Ishikawa (cell line): ENCODE data around the gene TGM5.
A peak's percentile ranks its signal among the peaks of the same experiment; 100 is the strongest.

Source experiments
- CEBPB ChIP-seq: IDR thresholded peaks from 2 replicates; pipeline ENCODE4 v1.6.1; 2012
- CREB1 ChIP-seq: IDR thresholded peaks from 2 replicates; pipeline ENCODE4 v1.6.1; 2012; ENCODE audit warnings: low read depth
- EGR1 ChIP-seq: IDR thresholded peaks from 2 replicates; pipeline ENCODE4 v1.6.1; 2012
- EP300 ChIP-seq: IDR thresholded peaks from 2 replicates; pipeline ENCODE4 v1.6.1; 2012; ENCODE audit warnings: borderline replicate concordance
- FOXM1 ChIP-seq: IDR thresholded peaks from 2 replicates; pipeline ENCODE4 v1.6.1; 2012; ENCODE audit warnings: low read depth, borderline replicate concordance
- NFIC ChIP-seq: IDR thresholded peaks from 2 replicates; pipeline ENCODE4 v1.6.1; 2012
- RAD21 ChIP-seq: IDR thresholded peaks from 2 replicates; pipeline ENCODE4 v1.6.1; 2012; ENCODE audit warnings: low read depth
- TAF1 ChIP-seq: IDR thresholded peaks from 2 replicates; pipeline ENCODE4 v1.6.1; 2012; ENCODE audit warnings: low read depth, mild to moderate bottlenecking
- TCF12 ChIP-seq: IDR thresholded peaks from 2 replicates; pipeline ENCODE4 v1.6.1; 2012; ENCODE audit warnings: low read depth
- TEAD4 ChIP-seq: IDR thresholded peaks from 2 replicates; pipeline ENCODE4 v1.6.1; 2012
- USF1 ChIP-seq: IDR thresholded peaks from 2 replicates; pipeline ENCODE4 v1.6.1; 2012
- YY1 ChIP-seq: IDR thresholded peaks from 2 replicates; pipeline ENCODE4 v1.6.1; 2012; ENCODE audit warnings: low read depth
- ZBTB7A ChIP-seq: IDR thresholded peaks from 2 replicates; pipeline ENCODE4 v1.6.1; 2012; ENCODE audit warnings: low read depth
- TF ChIP-seq, protein P1 (sequence below): IDR thresholded peaks from 2 replicates; pipeline ENCODE4 v1.6.1; 2012
- TF ChIP-seq, protein P2 (sequence below): IDR thresholded peaks from 2 replicates; pipeline ENCODE4 v1.6.1; 2012; ENCODE audit warnings: low read depth, mild to moderate bottlenecking

Gene TGM5

DNA sequence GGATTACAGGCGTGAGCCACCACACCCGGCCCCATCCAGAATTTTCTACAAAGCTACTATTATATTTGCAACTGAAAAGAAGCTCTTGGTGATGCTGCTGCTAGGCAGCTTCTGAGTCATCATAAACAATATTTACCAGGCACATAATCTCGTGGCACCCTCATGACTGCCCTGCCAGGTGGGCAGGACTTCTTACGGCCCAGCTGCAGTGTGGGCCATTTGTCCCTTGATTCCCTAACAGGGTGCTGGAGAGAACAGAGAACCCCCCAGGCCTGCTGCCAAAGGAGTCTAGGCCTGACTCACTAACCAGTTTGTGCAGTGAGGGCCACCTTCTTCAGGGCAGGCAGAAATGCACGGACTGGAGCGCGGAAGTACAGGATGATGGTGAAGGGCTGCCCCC, 50.8 kb downstream of the TGM5 start:
- TF ChIP-seq TEAD4 (no peak), EP300 (no peak), YY1 (no peak), FOXM1 (no peak), ZBTB7A (no peak), CREB1 (no peak), CEBPB (no peak), NFIC (no peak), RAD21 (no peak), TCF12 (no peak)
- TF ChIP-seq, protein P1, sequence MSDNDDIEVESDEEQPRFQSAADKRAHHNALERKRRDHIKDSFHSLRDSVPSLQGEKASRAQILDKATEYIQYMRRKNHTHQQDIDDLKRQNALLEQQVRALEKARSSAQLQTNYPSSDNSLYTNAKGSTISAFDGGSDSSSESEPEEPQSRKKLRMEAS, result no peak
- TF ChIP-seq, protein P2, sequence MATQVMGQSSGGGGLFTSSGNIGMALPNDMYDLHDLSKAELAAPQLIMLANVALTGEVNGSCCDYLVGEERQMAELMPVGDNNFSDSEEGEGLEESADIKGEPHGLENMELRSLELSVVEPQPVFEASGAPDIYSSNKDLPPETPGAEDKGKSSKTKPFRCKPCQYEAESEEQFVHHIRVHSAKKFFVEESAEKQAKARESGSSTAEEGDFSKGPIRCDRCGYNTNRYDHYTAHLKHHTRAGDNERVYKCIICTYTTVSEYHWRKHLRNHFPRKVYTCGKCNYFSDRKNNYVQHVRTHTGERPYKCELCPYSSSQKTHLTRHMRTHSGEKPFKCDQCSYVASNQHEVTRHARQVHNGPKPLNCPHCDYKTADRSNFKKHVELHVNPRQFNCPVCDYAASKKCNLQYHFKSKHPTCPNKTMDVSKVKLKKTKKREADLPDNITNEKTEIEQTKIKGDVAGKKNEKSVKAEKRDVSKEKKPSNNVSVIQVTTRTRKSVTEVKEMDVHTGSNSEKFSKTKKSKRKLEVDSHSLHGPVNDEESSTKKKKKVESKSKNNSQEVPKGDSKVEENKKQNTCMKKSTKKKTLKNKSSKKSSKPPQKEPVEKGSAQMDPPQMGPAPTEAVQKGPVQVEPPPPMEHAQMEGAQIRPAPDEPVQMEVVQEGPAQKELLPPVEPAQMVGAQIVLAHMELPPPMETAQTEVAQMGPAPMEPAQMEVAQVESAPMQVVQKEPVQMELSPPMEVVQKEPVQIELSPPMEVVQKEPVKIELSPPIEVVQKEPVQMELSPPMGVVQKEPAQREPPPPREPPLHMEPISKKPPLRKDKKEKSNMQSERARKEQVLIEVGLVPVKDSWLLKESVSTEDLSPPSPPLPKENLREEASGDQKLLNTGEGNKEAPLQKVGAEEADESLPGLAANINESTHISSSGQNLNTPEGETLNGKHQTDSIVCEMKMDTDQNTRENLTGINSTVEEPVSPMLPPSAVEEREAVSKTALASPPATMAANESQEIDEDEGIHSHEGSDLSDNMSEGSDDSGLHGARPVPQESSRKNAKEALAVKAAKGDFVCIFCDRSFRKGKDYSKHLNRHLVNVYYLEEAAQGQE, result no peak

DNA sequence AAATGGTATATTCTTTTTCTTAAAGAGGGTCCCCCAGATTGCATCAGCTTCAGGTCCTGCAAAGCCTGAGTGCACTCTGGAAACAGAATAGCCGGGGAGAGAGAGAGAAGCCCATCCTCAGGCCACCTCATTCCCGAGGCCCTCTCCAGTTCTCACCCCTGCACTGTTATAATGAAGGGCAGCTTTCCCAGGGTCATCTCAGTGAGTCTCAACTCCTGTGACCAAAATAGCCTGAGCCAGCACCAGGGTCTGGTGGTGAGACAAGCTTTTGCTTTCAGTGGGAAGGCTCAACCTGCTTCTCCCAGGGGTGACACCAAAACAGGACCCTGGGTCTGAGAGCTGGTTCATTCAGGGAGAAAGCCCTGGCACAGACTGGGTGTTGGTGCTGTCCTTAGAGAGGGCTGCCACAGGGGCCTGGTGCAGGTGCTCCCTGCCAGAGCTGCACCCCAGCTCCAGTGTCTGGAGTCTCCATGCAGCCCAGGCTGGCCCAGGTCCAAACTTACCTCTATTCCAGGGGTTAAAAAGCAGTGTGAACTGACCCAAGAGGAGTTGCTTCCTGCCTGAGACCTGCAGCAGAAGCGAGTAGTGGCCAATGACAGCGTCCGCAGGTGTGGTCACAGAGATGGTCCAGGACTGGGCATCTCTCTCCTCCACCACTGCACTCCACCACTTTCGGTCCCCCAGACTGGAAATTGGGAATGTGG, 52.0 kb downstream of the TGM5 start:
- TF ChIP-seq, protein P2, result no peak
- no peak for TF ChIP-seq NFIC
- TF ChIP-seq USF1, result no peak
- TF ChIP-seq TCF12, result no peak
- TF ChIP-seq TEAD4, result no peak

- peak; percentile 29; the same call in 1 of the 2 replicates for TF ChIP-seq USF1
- TF ChIP-seq, protein P2, result no peak
Measured at GRCh38 chr15:43214169-43214568, 52.6 kb downstream of the TGM5 start.

GRCh38 chr15:43213466-43213865, 53.3 kb downstream of the TGM5 start:
- no peak for TF ChIP-seq TEAD4
- no peak for TF ChIP-seq NFIC
- TF ChIP-seq CREB1, result no peak
- TF ChIP-seq, protein P1, result no peak
- TF ChIP-seq TAF1, result no peak
- no peak for TF ChIP-seq FOXM1
- TF ChIP-seq RAD21, result no peak
- TF ChIP-seq, protein P2, result no peak
- TF ChIP-seq EP300, result no peak
- TF ChIP-seq ZBTB7A, result no peak
- no peak for TF ChIP-seq CEBPB
- TF ChIP-seq TCF12, result no peak
- TF ChIP-seq EGR1, result no peak
- no peak for TF ChIP-seq YY1
